Amniotic stem cell (primary cell): ENCODE results near the gene NELL1.

Experiments used
- DNase-seq: peaks from one replicate; lab custom pipeline; 2025; lab: John Stamatoyannopoulos, UW

Gene NELL1

DNA sequence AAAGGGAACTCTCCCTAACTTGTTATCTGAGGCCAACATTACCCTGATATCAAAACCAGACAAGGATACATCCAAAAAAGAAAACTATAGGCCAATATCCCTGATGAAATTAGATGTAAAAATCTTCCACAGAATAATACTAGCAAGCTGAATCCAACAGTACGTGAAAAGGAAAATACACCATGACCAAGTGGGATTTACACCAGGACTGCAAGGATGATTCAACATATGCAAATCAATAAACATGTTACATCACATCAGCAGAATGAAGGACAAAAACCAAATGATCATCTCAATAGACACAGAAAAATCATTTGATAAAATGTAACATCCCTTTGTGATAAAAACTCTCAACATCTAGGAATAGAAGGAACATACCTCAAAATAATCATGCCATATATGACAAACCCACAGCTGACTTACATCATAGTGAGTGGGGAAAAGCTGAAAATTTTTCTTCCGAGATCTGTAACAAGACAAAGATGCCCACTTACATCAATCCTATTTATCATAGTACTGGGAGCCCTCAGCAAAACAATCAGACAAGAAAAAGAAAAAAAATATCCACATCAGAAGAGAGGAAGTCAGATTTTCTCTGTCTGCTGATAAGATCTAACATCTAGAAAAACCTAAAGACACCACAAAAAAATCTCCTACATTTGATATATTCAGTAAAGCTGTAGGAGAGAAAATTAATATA is 820.2 kb downstream of the NELL1 start:
- DNase-seq = no peak

DNA sequence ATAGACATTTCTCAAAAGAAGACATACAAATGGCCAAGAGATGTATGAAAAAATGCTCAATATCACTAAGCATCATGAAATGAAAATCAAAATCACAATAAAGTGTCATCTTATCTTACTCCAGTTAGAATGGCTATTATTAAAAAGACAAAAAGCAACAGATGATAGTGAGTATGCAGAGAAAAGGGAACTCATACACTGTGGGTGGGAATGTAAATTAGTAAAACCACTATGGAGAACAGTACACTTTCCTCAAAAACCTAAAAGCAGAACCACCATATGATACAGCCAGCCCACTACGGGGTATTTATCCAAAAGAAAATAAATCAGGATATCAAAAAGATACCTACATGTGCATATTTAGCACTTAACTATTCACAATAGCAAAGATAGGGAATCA is 823.5 kb downstream of the NELL1 start:
- DNase-seq = no peak

DNA sequence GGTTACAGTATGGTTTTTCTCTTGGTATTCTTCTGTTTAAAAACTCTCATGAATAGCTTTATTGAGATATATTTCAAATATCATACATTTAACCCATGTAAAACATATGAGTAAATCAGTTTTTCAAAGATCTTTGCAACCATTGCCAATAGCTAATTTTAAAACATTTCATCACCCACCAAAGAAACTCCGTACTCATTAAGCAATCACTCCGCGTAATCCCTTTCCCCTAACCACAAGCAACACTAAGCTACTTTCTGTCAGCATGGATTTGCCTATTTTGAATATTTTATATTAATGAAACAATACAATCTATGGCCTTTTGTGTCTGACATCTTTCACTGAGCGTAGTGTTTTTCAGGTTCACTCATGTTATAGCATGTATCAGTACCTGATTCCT is 825.6 kb downstream of the NELL1 start:
- no peak for DNase-seq

DNA sequence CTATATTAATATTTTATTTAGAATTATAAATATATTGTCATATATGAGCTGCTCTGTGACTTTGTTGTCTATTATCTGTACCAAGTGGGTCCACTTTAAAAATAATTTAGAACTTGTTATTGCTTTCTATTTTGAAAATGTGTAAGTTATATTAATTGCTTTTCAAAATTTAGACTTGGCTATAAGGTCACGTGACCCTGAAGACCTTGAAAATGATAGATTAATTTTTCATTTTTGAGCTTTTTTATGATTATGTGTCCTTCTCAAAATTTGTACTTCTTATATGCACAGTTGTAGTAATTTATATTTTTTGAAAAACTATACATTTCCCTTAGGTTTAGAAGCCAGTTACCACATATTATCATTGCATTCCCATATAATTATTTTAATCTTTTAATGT is 826.5 kb downstream of the NELL1 start:
- DNase-seq = no peak

DNA sequence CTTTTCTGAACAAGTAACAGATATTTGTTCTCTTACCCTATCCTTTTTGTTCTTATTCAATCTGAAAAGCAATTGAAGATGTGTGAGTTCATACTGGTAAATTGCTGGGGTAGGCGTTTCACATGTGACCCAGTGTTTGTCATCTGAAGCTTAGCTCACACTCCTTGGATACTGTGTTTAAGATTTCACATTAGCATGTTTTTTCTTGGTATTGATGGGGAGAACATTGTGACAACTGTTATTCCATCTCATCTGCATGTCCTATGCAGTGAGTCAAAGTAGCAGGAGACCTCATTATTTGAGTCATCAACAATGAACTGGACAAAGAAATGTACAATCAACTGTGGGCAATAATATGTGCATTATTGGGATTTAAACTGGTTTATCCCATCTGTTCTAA is 831.9 kb downstream of the NELL1 start:
- no peak for DNase-seq

DNA sequence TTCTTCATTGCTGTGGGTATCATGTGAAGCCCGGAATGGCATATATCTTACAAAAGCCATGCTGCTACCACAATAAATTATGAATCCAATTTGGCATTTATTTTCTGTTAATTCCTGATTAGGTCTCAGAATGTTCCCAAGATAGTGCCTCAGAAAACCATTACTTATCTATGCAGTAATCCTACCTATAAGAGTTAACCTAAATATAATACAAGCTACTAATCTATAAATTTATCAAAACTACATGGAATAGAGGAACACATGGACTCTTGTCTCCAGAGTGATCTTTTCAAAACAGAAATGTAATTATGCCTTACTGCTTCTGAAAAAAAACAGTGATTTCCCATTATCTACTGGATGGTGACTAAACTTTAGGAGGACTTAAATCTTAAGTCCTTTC is 835.7 kb downstream of the NELL1 start:
- DNase-seq = no peak

DNA sequence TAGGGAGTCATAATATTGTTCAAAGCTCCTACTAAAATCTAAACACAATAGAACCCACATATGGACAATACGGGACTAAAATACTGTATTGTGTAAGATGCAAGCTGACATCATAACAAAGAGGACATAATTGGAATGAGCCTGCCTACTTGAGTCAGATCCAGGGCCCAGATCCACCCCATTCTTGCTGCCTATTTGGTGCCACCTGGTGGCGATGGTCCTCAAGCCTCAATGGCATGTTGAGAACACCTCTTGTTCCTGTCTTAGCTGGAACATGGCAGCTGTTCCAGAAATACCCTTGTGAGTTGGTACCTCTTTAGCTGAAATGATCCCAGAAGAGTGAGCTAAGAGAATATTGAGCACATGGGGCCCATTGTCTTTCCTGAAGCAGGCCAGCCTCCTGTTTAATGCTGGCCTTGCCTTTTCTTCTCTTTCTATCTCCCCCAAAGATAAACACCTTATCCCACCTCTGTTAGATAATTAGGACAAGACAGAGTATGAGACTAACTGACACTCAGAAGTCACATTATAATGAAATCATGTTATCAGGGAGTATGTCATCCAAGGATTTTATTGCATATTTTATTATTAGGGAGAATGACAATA is 842.6 kb downstream of the NELL1 start:
- DNase-seq = no peak

DNA sequence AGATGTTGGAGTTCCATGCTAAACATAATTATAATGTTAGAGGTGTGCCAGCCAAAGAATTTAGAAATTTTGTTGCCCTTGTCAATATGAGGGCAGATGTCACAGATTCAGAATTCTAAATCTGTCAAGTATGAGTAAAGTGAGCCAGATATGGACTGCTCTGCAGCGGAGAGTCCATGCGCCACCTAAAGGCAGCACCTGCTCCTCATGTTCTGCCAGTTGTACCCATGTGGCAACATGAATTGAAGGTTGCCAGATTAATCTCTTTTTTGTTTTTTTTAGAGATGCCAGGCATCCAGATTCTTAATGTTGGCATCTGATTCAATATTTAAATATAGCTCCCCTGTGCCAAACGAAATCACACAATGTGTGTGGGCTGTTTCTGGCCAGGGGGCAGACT is 844.9 kb downstream of the NELL1 start:
- no peak for DNase-seq

DNA sequence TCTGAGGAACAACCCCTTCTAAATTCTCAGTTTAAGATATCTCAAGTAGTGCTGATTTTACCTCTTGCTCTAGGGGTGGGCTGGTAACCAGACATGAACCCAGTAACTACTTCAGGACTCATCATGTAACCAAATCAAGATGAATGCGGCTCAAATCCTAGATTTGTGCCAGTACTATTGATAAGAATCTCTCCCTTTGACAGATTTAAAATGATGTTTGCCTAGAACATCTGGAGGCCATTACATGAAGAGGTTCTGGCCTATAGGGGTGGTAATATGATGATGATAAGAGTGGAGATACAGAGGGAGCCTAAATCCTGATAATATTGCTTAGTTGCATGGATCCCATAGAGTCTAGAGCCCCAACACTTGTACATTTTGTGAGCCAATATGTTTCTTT is 850.9 kb downstream of the NELL1 start:
- DNase-seq = no peak

DNA sequence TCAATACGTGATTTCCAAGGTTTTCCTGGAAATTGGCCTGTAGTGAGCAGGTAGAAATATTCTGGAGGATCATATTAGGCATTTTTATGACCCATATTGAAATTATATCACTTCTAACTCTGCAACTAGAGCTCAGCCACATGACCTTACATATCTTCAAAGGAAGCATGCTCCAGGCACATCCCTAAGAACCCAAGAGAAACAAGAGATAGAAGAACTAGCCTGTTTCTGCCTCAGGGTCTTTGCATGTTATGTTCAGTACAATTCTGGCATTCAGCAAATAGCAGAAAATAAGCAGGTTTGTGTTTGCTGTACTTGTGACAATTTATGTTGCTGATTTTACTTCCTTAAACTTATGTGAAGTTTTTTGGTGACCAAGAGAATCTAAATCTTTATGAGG is 859.8 kb downstream of the NELL1 start:
- no peak for DNase-seq

DNA sequence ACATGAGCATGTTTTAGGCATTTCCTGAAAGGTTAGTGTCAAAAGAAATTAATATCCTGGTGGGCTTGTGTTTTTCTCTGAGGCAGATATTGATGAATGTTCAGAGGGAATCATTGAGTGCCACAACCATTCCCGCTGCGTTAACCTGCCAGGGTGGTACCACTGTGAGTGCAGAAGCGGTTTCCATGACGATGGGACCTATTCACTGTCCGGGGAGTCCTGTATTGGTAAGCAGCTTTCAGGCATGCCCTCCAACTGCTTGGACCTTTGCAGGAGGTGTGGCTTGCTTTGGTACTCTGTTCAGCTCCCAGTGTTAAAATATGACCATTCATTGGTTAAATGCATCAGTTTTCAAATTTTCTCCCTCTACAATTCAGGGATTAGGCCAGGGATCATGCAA is 864.9 kb downstream of the NELL1 start:
- no peak for DNase-seq

DNA sequence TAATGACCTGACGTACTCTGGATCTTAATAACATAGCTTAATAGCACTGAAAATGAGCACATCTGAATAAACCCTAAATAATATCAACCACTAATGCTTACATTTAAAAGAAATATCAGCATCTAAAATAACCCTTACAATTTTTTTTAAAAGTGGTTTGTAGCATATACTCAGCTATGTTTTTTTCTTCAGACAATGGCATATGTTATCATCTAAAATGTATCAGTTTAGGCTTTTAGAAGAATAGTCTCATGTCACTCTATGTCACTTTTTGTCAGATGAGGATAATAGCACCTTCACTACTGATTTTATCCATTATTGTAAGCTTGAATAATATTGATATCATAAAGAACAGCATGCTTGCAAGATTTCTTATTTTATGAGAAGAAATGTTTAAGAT is 868.6 kb downstream of the NELL1 start:
- no peak for DNase-seq

DNA sequence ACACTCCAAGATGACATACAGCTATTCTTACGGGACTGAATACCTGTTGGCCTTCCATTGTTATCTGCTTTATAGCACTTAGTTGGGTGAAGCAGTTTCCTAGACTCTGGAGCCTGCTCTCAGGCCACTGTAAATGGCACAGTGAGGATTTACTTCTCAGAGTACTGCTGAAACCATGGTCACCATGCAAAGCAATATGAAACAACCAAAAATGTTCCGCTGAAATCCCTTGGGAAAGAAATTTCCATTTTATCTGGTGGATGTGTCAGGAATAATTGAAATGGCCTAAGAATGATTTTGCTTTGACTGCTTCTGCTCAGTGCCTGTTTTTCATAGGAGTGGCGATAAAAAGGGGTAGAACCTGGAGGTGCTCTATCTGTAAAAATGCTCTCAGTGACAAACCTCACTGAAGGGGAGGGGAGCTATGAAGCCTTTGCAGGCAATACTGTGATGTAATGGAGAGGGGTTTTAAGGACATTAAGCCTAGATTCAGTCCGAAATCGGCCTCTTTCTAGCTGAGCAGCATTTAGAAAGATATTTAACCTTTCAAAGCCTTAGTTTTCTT is 871.9 kb downstream of the NELL1 start:
- DNase-seq = no peak

DNA sequence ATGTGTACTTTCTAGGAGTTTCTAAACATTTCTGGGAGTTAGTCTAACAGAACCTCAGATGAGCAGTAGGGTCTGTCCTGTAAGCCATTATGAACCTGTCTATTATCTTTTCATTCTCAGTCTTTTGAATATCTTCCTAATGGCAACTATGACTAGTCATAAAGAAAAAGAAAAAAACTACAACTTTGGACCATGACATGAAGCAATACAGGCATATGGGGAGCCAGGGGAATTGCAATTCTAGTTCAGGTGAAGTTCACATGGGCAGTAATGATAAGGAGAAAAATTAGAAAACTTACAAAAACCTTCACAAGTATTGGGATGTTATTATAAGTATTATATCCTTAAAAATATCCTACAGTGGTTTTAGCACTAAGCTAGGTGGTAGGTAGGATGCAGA is 874.5 kb downstream of the NELL1 start:
- no peak for DNase-seq

DNA sequence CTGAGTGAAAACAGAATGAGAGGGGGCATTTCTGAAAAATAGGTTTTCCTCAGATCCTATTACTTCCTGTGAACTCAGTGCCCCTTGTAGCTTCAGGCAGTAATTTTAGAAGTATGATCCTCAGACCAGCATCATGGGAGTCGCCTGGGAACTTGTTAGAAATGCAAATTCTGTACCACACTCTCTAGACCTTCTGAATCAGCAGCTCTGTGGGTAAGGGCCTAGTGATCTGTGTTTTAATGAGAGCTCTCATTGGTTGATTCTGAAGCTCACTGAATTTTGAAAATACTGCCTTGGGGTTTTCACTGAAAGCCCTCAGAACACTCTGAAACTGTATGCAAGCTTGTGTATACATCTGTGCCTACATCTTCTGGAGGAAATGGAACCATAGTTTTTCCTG is 876.3 kb downstream of the NELL1 start:
- DNase-seq = no peak

DNA sequence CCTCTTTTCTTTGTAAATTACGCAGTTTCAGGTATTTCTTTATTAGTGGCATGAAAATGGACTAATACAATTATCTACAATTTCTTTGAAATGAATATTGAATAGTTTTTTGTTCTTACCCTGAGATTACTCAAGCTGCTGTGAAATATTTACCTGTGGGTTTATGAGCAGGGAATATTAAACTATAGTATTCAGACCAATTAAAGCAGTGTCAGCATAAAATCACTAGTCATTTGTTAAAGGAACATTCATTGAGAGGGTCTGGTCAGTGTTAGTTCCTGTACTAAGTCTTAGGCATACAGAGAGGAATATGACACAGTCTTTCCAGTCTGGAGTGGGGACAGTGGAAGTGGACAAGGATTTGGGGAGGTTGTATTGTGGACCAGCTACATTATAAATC is 877.3 kb downstream of the NELL1 start:
- no peak for DNase-seq

DNA sequence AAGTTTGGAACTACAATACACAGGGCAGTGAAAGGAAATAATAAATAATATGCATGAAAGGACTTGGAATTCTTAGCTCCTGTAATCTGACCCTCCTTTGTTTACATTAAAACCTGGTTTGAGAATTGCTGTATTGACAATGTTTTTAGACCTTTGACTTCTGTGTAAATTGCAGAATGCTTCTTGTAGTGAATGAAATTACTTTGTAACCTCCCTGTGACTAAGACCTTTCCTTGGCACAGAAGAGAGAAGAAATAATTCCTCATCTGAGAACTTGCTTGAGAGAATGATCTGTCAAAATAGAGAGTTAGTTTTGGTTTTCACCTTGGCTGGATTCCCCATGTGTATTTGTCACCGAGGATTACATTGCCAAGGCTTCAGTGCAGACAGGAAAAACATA is 883.5 kb downstream of the NELL1 start:
- DNase-seq = no peak

DNA sequence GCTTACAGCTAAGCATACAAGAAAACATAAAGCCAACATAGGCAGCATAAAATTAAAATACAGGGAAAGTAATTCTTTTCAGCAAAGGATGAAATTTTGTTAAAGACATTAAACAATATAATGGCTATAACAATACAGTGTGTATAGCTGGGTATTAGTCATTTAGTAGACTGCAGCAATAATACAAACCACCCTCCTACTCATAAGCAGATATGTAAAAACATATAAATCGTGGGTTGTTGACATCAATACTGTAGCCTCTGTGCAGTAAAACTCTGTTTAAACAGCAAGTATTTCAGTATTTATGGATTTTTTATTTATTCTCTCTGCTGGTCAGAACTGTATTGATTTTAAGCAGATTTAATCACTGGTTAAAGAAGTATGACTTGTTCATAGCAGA is 884.4 kb downstream of the NELL1 start:
- no peak for DNase-seq

DNA sequence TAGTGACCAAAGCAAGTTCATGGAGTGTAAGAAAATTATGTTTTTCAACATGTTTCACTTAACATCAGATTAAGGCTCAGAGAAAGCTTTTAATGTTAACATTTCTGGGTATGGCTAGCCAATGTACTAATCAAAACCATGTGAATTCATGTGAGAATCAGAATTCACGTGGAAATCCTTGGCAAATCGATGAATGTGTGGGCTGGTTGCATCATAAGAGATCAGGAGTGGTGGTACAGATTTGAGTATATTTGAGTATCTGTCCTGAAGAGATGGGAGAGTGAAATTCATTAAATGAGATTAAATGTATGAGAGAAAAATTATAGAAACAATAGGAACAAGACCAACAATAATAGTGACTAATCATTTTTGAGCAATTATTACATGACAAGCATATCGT is 884.9 kb downstream of the NELL1 start:
- no peak for DNase-seq

DNA sequence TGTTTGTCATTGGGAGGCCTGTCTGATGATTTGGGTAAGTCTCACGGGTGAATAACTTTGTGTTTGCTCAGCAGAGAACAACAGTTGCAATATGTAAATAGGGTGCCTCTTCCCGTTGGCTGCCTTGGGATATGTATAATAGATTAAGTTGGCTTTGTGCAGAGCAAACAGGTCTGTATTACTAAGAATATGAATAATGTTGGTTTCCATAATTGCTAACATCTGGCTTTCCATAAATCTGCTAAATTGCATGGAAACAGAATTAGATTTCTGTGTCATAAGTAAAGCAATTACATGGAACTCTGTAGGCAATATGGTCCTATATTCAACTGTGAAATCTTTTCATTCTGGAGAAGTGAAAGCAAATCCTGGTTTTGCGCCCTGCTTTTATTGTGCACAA is 887.5 kb downstream of the NELL1 start:
- no peak for DNase-seq

DNA sequence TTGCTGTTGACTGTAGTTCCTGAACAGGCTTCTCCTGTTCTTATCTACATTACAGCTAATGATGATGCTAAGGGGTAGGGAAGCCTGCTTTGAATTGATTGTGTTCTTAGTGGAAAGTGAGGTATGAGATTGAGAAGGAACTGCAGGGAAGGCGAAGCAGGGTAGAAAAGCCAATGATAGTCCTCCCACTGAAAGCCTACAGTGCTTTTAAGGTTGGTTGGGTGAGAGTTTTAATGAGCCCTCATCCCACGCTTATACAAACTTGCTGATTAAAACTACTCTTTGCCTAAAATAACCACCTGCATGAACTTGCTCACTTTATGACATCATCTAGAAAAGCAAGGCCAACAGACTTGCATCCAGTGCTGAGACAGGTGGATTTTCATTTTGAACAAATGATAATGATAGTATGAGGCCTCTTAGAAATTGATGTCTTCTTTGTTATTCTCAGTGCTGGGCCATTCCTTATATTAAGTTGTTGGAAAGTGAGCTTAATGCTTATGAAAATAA is 891.1 kb downstream of the NELL1 start:
- no peak for DNase-seq

DNA sequence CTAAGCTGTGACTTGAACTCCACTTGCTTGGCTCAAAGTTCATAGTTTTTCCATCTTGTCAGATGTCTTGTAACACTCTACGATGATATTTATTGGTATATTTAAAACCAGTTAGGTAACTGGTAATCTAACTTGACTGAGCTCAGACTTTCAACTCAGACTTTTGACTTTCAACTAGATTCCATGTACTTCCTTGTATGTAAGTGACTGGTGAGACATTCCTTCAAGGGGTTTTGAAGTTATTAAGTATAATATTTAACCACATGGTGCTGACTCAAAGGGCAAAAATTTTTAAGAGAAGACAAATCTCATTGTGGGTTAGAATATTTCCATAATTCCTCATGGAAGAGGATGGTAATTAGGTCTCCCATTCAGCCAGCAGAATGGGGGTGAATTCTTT is 892.2 kb downstream of the NELL1 start:
- DNase-seq = no peak

DNA sequence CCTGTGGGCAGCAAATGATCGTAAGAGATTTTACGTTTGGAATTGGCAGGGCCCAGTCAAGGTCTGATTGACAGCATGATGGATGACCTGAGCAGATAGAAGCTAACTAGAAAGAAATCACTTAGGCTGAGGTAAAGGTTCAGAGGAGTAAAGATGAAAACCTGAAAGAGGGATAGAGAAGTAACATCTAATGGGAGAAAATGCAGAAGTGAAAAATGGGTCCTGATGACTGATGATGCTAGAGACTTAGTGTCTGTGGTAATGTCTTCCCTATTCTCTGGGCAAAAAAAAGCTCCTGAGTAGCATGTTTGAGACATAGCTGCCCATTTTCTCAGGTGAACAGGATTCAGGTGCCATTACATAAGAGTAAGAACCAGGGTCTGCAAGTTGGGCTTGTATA is 894.7 kb downstream of the NELL1 start:
- no peak for DNase-seq
